Vagina (tissue), 2 donors: Measurements from ENCODE around the gene LRRC26.

Experiments used
- CTCF ChIP-seq, 3 experiments: fragments of 450-650 bp in 2 of 3; fragments of 200-600 bp in 1 of 3; sonication (generic) in 1 of 3; IDR thresholded peaks; one replicate each; pipeline ENCODE4 v1.5.1; 2017 to 2019; ENCODE audit warnings: antibody characterized with exemption in 3 of 3, mild to moderate bottlenecking in 2 of 3, moderate library complexity in 2 of 3
- POLR2A ChIP-seq, 2 donors: fragments of 450-650 bp; IDR thresholded peaks; one replicate each; pipeline ENCODE4 v1.6.1; 2017; ENCODE audit warnings: antibody characterized with exemption in 2 of 2, mild to moderate bottlenecking in 2 of 2, moderate library complexity in 2 of 2

GRCh38 chr9:137194388-137194787 is 24.5 kb upstream of the LRRC26 start:
- no peak for TF ChIP-seq CTCF (IDR thresholded peaks at IDR 0.05)
- no peak for TF ChIP-seq POLR2A (IDR thresholded peaks at IDR 0.05)
